HG03354 (cell line): ENCODE data around the gene LARGE1.

Source experiments
- ATAC-seq: cut with Tn5 transposase; IDR thresholded peaks from one replicate; pipeline ENCODE4 v1.9.1; 2021; ENCODE audit warnings: mild to moderate bottlenecking; ENCODE audit not compliant: unreplicated experiment, poor library complexity, severe bottlenecking

The LARGE1 gene

GRCh38 chr22:33519974-33520903 is 400.0 kb downstream of the LARGE1 start:
- no peak for ATAC-seq

- peak; percentile 60 for ATAC-seq
These were observed 401.0 kb downstream of the LARGE1 start for GRCh38 chr22:33519071-33519973.

GRCh38 chr22:33518405-33518804 is 401.9 kb downstream of the LARGE1 start:
- ATAC-seq: no peak

GRCh38 chr22:33515795-33516194 is 404.5 kb downstream of the LARGE1 start:
- ATAC-seq: no peak

GRCh38 chr22:33513388-33514338 is 406.6 kb downstream of the LARGE1 start:
- no peak for ATAC-seq

- ATAC-seq: no peak
These were observed 407.4 kb downstream of the LARGE1 start for GRCh38 chr22:33512908-33513307.

GRCh38 chr22:33510429-33510904 is 409.8 kb downstream of the LARGE1 start:
- ATAC-seq: no peak

GRCh38 chr22:33504941-33505625 is 415.2 kb downstream of the LARGE1 start:
- ATAC-seq: no peak

- no peak for ATAC-seq
These were observed 424.2 kb downstream of the LARGE1 start for GRCh38 chr22:33496112-33496511.

- ATAC-seq: no peak
These were observed 426.6 kb downstream of the LARGE1 start for GRCh38 chr22:33493476-33494205.

- ATAC-seq: peak; percentile 55
These were observed 428.0 kb downstream of the LARGE1 start for GRCh38 chr22:33492210-33492651.

GRCh38 chr22:33487041-33487716 is 433.1 kb downstream of the LARGE1 start:
- no peak for ATAC-seq

- ATAC-seq: no peak
These were observed 438.7 kb downstream of the LARGE1 start for GRCh38 chr22:33481550-33481949.

- ATAC-seq: no peak
These were observed 442.9 kb downstream of the LARGE1 start for GRCh38 chr22:33477120-33478111.

- ATAC-seq: no peak
These were observed 443.6 kb downstream of the LARGE1 start for GRCh38 chr22:33476716-33477115.

- ATAC-seq: no peak
These were observed 444.1 kb downstream of the LARGE1 start for GRCh38 chr22:33476206-33476605.
